Activated CD4-positive, alpha-beta T cell treated with anti-CD3 and anti-CD28 coated beads, Interleukin-2, amount 50 U/mL, for 1 hour (primary cell): ENCODE results near the gene FEN1.

Experiments
- DNase-seq: peaks from one replicate; pipeline ENCODE4 v3.0.0-alpha.2; 2020

FEN1 gene

GRCh38 chr11:61797263-61797944, 4.7 kb downstream of the FEN1 start:
- DNase-seq = peak; percentile 72

- DNase-seq = no peak
Measured at GRCh38 chr11:61799665-61800284, 7.1 kb downstream of the FEN1 start.

GRCh38 chr11:61800331-61801281, 7.9 kb downstream of the FEN1 start:
- no peak for DNase-seq

- no peak for DNase-seq
Measured at GRCh38 chr11:61802605-61803004, 9.9 kb downstream of the FEN1 start.

GRCh38 chr11:61803889-61804647, 11.4 kb downstream of the FEN1 start:
- no peak for DNase-seq

- no peak for DNase-seq
Measured at GRCh38 chr11:61805146-61805545, 12.4 kb downstream of the FEN1 start.

GRCh38 chr11:61806785-61807184, 14.1 kb downstream of the FEN1 start:
- DNase-seq = no peak

GRCh38 chr11:61810671-61811175, 18.0 kb downstream of the FEN1 start:
- DNase-seq = no peak

- DNase-seq = no peak
Measured at GRCh38 chr11:61811831-61812230, 19.1 kb downstream of the FEN1 start.

GRCh38 chr11:61812736-61813411, 20.2 kb downstream of the FEN1 start:
- no peak for DNase-seq

- DNase-seq = no peak
Measured at GRCh38 chr11:61814247-61814957, 21.7 kb downstream of the FEN1 start.

- DNase-seq = peak; percentile 6
Measured at GRCh38 chr11:61814958-61815789, 22.5 kb downstream of the FEN1 start.

GRCh38 chr11:61815790-61816735, 23.4 kb downstream of the FEN1 start:
- peak; percentile 44 for DNase-seq

- DNase-seq = peak; percentile 58
Measured at GRCh38 chr11:61816736-61817455, 24.2 kb downstream of the FEN1 start, which contains the start of gene FADS1. TSS of gene FADS1 (minus strand) at chr11:61817003. CDS start at chr11:61816929, 74 bp downstream.

GRCh38 chr11:61817471-61818202, 24.9 kb downstream of the FEN1 start:
- DNase-seq = no peak

GRCh38 chr11:61820174-61820573, 27.5 kb downstream of the FEN1 start:
- no peak for DNase-seq

- no peak for DNase-seq
Measured at GRCh38 chr11:61826930-61827570, 34.3 kb downstream of the FEN1 start.
